GM18519 (cell line): Measurements from ENCODE around the gene ADAMTS16.

Experiments
- ATAC-seq: cut with Tn5 transposase; IDR thresholded peaks from one replicate; pipeline ENCODE4 v1.9.1; 2021; ENCODE audit warnings: mild to moderate bottlenecking, moderate library complexity; ENCODE audit not compliant: unreplicated experiment, low FRiP score

Gene ADAMTS16

GRCh38 chr5:5332287-5332686 lies 192.2 kb downstream of the ADAMTS16 start:
- ATAC-seq, result no peak

- no peak for ATAC-seq
Observed at GRCh38 chr5:5335107-5335506, 195.0 kb downstream of the ADAMTS16 start.

DNA sequence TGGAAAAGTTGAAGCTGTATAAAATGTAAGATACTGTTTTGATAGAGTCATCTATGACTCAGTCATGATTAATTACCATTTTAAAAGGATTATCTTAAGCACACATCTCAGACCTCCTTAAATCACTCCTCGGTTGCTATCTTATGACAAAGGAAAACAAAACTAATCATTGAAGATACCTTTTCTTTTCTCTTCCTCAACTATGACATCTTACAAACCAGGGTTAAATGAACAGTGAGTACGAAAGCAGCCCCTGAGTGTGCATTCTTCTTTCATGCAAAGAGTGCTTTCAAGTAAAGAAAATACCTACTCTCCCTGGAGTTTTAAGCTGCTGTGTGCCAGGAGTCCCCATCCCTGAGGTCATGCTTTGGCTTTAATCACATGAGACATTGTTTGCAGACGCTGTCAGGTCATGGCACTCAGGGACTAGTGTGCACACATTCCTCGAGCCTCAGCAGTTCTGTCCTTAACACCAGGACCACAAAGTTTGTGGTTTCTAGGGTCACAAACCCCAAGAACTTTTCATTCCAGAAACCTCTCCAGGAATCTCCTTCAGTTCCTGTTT lies 195.7 kb downstream of the ADAMTS16 start:
- ATAC-seq, result no peak

DNA sequence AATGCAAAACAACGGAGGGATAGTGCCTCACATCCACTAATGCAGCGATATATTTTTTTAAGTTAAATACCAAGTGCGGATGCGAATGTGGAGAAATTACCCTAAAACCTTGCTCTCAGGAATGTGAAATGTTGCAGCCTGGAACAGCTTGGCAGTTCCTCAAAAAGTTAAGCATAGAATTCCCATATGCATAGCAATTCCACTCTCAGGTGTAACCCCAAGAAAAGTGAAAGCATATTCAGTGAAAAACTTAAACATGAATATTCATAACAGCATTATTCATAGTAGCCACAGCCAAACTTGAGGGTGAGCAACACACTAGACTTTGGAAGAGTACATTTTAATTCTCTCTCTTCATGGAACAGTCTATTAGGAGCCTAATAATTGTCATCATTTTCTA lies 199.1 kb downstream of the ADAMTS16 start:
- no peak for ATAC-seq

- ATAC-seq, result no peak
Observed at GRCh38 chr5:5340206-5340729, 200.1 kb downstream of the ADAMTS16 start.

GRCh38 chr5:5341531-5342292 lies 201.6 kb downstream of the ADAMTS16 start:
- ATAC-seq, result no peak

- ATAC-seq, result no peak
Observed at GRCh38 chr5:5342784-5343183, 202.7 kb downstream of the ADAMTS16 start.

DNA sequence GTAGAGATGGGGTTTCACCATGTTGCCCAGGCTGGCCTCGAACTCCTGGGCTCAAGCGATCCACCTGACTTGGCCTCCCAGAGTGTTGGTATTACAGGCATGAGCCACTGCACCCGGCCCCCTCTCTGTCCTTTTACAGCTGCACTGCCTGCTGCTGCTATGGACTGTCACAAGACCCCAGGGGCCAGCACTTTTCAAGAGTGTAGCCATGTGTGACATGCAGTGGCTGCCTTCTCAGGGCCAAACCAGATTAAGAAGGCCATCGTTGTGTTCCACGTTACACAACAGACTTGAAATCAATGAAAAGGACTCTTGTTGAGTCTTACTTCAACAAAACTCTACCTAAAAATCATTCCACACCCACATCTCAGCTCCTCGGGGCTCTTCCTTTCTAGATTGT lies 203.4 kb downstream of the ADAMTS16 start:
- ATAC-seq, result no peak

- ATAC-seq, result no peak
Observed at GRCh38 chr5:5344051-5344571, 204.0 kb downstream of the ADAMTS16 start.

DNA sequence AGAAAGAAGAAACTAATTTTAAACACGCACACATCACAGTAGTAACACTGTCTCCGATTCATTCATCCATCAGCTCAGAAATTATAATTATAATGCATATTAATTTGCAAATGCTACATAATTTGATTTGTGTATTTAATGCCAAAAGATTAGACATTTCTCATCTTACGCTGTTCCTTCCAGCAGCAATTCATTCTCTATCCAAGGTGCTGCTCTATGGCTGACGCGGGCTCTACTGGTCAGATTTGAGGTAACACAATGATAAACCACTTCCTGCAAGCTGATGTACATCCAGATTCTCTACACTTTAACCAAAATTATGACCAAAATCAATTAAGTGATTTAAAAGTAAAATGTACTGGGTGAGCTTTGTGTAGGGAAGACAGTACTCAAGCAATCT lies 204.5 kb downstream of the ADAMTS16 start:
- no peak for ATAC-seq

DNA sequence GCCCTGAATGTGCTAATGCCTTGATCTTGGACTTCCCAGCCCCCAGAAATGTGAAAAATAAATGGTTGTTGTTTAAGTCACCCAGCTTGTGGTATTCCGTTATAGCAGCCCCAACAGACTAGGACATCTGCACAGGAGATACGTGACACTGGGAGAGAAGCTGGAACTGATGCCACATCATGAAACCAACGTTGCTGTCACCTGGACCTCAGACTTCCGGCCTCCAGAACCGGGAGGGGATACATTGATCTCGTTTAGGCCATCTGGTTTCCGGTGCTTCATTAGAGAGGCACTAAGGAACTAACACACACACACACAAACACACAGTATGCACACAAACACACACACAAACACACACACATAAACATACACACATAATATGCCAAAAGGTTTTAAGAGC lies 207.3 kb downstream of the ADAMTS16 start:
- no peak for ATAC-seq

GRCh38 chr5:5348135-5348534 lies 208.0 kb downstream of the ADAMTS16 start:
- no peak for ATAC-seq

- no peak for ATAC-seq
Observed at GRCh38 chr5:5348576-5348975, 208.4 kb downstream of the ADAMTS16 start.

DNA sequence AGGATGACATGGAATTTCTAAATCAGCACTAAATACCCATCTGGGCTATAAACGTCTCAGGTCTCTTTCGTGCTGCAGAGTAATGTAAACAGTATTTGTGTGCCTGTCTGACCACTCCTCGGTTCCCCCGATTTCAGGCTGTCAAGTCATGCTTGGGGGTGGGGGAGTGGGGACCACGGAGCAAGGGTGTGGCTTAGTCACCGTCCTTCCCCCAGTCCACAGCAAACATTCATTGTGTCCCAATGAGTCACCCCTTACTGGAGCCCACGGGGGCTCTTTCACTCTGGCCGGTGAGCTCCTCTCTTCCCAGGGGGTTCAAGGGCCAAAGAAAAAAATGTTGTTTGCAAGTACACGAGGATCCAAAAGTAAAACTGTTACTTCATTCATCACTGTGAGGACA lies 210.0 kb downstream of the ADAMTS16 start:
- no peak for ATAC-seq

- ATAC-seq, result no peak
Observed at GRCh38 chr5:5351288-5351979, 211.3 kb downstream of the ADAMTS16 start.

- ATAC-seq, result no peak
Observed at GRCh38 chr5:5352675-5353074, 212.5 kb downstream of the ADAMTS16 start.

DNA sequence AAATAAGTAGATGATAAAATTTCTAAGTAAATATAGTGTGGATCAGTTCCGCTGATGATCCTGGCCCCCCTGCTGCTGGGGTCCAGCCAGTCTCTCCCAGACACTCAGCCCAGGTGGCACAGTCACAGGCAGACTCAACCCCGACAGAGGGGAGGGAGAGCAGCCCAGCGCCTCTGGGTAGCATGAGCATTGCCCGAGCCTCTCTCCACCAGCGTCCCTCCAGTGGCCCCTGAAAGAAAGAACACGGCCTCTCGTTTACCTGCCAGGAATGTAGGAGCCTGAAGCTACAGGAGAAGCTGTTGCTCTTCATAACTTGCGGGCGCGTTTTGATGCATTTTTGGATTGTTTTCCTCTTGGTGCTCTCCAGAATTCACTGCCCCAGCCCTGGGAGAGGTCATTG lies 213.6 kb downstream of the ADAMTS16 start:
- ATAC-seq, result no peak

GRCh38 chr5:5356765-5357164 lies 216.6 kb downstream of the ADAMTS16 start:
- no peak for ATAC-seq

- ATAC-seq, result no peak
Observed at GRCh38 chr5:5359618-5360017, 219.5 kb downstream of the ADAMTS16 start.

DNA sequence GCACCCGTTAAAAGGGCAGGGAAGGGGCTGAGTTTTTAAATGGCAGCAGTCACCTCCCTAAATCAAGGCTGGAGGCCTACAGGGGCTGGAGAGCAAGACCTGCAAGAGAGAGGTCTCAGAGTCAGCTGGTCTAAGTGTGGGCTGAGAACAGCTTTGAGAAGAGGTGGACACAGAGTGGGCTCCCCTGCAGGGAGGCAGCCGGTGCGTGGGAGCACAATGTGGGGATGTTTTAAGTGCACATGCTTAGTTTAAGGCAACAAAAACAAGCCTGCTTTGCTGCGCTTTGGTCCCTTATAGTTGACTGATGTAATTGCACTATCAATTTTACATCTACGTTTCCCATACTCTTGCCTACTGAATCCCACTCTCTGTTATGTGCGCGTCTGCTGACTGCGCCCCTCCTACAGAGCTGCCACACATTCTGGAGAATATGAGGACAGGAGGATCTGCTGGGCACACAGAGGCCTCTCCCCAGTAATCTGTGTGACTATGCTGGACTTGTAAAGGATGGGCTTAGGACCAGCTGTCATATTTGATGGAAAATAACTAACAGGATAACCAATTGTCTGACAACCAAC lies 220.3 kb downstream of the ADAMTS16 start:
- ATAC-seq, result no peak

DNA sequence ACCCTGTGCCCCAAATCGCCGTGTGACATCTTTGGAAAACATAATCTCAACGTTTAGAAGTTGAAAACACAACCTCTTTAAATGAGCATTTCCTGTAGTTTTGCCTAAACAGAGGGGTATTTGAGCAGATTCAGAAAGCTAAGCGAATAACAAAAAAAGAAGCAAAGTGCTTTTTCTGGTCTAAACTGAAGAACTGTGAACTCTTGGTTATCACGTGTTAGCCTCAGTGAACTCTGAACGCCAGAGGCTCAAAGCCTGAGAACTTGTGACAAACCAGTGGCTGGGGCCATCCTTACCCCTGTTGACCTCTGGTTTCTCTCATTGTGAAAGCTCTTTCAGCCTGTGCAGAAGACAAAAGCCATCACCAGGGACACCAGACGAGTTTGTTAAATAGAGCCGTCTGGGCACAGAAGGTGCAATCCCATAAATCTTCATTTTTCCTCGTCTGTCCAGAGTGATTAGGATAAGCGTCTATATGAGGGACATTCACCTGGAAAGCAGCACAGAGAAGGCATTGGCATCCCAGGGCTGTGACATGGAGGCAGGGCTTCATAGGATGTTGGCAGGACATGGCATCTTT lies 220.9 kb downstream of the ADAMTS16 start:
- no peak for ATAC-seq
